GM12864 (cell line): Measurements from ENCODE around the gene RLN3.
A peak's percentile ranks its signal among the peaks of the same experiment; 100 is the strongest.

Source experiments
- DNase-seq: peaks from one replicate; pipeline ENCODE4 v3.0.0-alpha.2; 2011; ENCODE audit warnings: low read depth
- H3K4me3 ChIP-seq: 2 replicates; pipeline ENCODE4 v1.5.1; 2011; ENCODE audit warnings: mild to moderate bottlenecking, low read depth, low read length, control low read depth
- CTCF ChIP-seq: IDR thresholded peaks from 2 replicates; pipeline ENCODE4 v1.5.1; 2011; ENCODE audit warnings: low read depth, mild to moderate bottlenecking, moderate library complexity, low read length, control low read depth, inconsistent platforms; ENCODE audit errors: missing control alignments

Gene RLN3

DNA sequence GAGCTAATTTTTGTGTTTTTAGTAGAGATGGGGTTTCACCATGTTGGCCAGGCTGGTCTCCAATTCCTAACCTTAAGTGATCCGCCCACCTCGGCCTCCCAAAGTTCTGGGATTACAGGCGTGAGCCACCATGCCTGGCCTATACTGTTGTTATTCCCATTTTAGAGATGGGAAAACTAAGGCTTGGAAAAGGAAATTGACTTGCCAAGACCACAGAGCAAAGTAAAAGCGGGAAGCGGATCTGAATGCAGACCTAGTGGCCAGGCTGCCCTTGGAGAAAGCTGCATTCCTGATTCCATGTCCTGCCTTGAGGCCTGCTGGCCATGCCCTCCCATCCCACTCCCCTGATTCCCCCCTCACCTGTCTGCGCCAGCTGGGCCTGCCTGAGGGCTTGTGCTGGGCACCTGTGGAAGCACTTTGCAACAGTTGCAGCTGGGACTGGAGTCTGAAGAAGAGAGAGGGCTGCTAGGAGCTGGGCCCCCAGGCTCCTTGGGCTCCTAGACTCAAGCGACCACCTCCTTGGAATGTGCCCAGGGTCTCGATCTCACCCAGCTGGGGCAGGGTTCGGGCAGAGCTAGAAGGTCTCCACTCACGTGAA lies 28.2 kb downstream of the RLN3 start:
- TF ChIP-seq CTCF, result no peak
- DNase-seq, result no peak

DNA sequence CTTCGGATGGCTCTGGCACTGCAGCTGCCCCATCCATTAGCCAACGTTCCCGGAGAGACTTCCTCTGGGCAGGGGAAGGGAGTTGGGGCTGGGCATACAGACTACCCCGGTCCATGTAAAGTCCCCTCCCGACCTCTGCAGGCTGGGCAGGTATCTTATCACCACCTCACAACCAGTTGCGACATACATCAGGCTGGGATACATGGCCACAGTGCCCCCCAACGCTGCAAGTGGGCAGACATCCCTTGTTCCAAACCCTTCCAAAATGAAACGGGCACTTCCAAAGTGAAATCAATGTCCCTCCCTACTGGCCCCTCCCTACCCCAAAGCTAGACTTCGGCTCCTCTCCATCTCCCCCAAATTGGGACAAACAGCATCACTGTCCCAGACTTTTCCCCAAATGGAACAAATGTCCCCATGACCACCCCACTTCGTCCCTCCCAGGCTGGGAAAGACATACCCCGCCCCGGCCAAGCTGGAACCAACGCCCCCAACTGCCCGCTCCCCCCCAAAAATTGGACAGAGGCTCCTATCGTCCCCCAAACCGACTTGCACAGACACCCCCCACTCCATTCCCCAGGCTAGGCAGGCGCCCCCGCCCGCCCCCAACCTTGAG lies 28.9 kb downstream of the RLN3 start:
- DNase-seq, result no peak
- TF ChIP-seq CTCF, result no peak
- H3K4me3 ChIP-seq, result no peak overlapping the region

More for the DNA sequence above, 28.2 kb downstream of the RLN3 start:
- no peak overlapping the region for H3K4me3 ChIP-seq

- no peak for DNase-seq
- H3K4me3 ChIP-seq, result no peak overlapping the region
- TF ChIP-seq CTCF, result no peak
Measured at GRCh38 chr19:14058182-14059092, 30.5 kb downstream of the RLN3 start.

GRCh38 chr19:14059093-14059480 lies 31.1 kb downstream of the RLN3 start:
- H3K4me3 ChIP-seq, result no peak overlapping the region
- TF ChIP-seq CTCF, result peak; percentile 88
- no peak for DNase-seq

- H3K4me3 ChIP-seq, result no peak overlapping the region
- TF ChIP-seq CTCF, result no peak
- no peak for DNase-seq
Measured at GRCh38 chr19:14059652-14060155, 31.8 kb downstream of the RLN3 start.

DNA sequence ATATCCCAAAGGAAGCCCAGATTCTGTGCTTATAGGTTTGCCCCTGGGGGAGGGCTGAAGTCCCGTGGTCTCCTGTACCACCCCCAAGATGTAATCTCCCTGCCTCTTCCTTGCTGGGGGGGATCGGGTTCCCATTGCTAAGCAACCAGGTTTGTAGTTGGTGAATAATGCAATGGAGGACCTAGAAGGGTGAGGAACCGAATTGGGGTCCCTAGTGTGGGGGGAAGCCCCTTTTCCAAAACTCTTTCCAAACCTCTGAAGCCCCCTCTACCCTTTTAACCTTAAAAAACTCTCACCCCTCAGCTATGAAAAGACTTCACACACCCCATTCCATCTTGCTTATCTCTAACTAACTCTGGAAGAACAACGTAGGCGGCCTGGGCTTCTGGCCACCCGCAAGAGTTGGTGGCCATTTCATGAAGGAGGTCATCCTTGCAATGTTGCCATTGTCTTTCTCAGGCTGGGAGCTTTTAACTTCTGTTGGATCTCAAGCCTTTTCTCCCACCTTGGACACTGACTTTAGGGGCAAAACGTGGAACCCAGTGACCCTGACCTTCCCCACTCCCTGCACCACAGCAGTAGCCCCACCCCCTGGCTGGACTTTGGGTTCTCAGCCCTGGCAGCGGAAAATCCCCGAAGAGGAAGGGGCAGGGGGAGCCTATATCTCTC lies 33.3 kb downstream of the RLN3 start:
- H3K4me3 ChIP-seq, result no peak overlapping the region
- no peak for DNase-seq
- TF ChIP-seq CTCF, result no peak
